Fibroblast of lung (primary cell): ENCODE measurements around the gene SET. TPM values are rescaled to one million over a fixed set of nuclear protein-coding genes. Genes with fewer than 3 reads are reported as not detected.

Source experiments
- DNase-seq, 2 donors: peaks; one replicate each; pipeline versions ENCODE4 v3.0.0 to v3.0.0-alpha.2; 2010; ENCODE audit warnings: low read depth in 2 of 2
- H2AFZ ChIP-seq: 2 replicates; pipeline ENCODE4 v1.5.1; 2012; ENCODE audit warnings: low read length, control low read depth, inconsistent platforms
- H3K27ac ChIP-seq: 2 replicates; pipeline ENCODE4 v1.5.1; 2011; ENCODE audit warnings: low read length, control low read depth; ENCODE audit not compliant: insufficient read depth
- H3K27me3 ChIP-seq: 2 replicates; pipeline ENCODE4 v1.5.1; 2011; ENCODE audit warnings: mild to moderate bottlenecking, low read length; ENCODE audit not compliant: control insufficient read depth, insufficient read depth
- H3K36me3 ChIP-seq: 2 replicates; pipeline ENCODE4 v1.5.1; 2011; ENCODE audit warnings: low read length; ENCODE audit not compliant: control insufficient read depth, insufficient read depth
- H3K4me1 ChIP-seq: 2 replicates; pipeline ENCODE4 v1.5.1; 2011; ENCODE audit warnings: low read length; ENCODE audit not compliant: control insufficient read depth, insufficient read depth; ENCODE audit errors: extremely low read depth
- H3K4me2 ChIP-seq: 2 replicates; pipeline ENCODE4 v1.5.1; 2011; ENCODE audit warnings: low read length, control low read depth; ENCODE audit not compliant: insufficient read depth; ENCODE audit errors: extremely low read depth
- H3K4me3 ChIP-seq, 4 experiments: fragments of 200-600 bp in 1 of 4; sonication (generic) in 1 of 4; replicated peaks in 1 of 4; 2 replicates each; pipeline ENCODE4 v1.5.1; 2011 to 2016; ENCODE audit warnings: low read length in 4 of 4, low read depth in 3 of 4, mild to moderate bottlenecking in 3 of 4, control low read depth in 2 of 4, inconsistent platforms in 1 of 4, mixed read lengths in 1 of 4; ENCODE audit not compliant: insufficient read depth in 1 of 4; ENCODE audit errors: control extremely low read depth in 1 of 4
- H3K79me2 ChIP-seq: 2 replicates; pipeline ENCODE4 v1.5.1; 2012; ENCODE audit warnings: mild to moderate bottlenecking, low read length, inconsistent platforms; ENCODE audit not compliant: control insufficient read depth, insufficient read depth
- H3K9ac ChIP-seq: 2 replicates; pipeline ENCODE4 v1.5.1; 2011; ENCODE audit warnings: mild to moderate bottlenecking, low read length, control low read depth; ENCODE audit not compliant: insufficient read depth
- H3K9me3 ChIP-seq: 2 replicates; pipeline ENCODE4 v1.5.1; 2012; ENCODE audit warnings: low read depth, low read length; ENCODE audit not compliant: control insufficient read depth, insufficient read depth
- H4K20me1 ChIP-seq: 2 replicates; pipeline ENCODE4 v1.5.1; 2011; ENCODE audit warnings: low read length; ENCODE audit not compliant: control insufficient read depth, insufficient read depth; ENCODE audit errors: extremely low read depth
- CTCF ChIP-seq, 2 donors: IDR thresholded peaks in 1 of 2; conservative IDR thresholded peaks in 1 of 2; 1 replicate in 1 of 2; 2 replicates in 1 of 2; pipeline ENCODE4 v1.5.1; 2011 to 2012; ENCODE audit warnings: low read length in 2 of 2, control low read depth in 1 of 2, inconsistent platforms in 1 of 2, low read depth in 1 of 2, mild to moderate bottlenecking in 1 of 2
- EZH2 ChIP-seq: IDR thresholded peaks from 2 replicates; pipeline ENCODE4 v1.5.1; 2012; ENCODE audit warnings: low read length, control low read depth, mild to moderate bottlenecking; ENCODE audit errors: missing control alignments
- polyA plus RNA-seq, 2 donors: library from polyadenylated mRNA; depleted of rRNA in 1 of 2; stranded (reverse) in 1 of 2; unstranded in 1 of 2; fragments of >200 nt; gene quantifications; 2 replicates each; pipeline ENCODE4 v1.2.1, GENCODE V29; 2011 to 2012; ENCODE audit warnings: missing spikeins in 1 of 2
- total RNA-seq: library from RNA; depleted of rRNA; stranded (reverse); fragments of >200 nt; gene quantifications from 2 replicates; pipeline ENCODE4 v1.2.1, GENCODE V29; 2014

Gene SET
- total and polyA plus RNA-seq, 2 donors (not counting 1 experiment from before 2014, with no cell fraction given) = 256 to 456 TPM

GRCh38 chr9:128721487-128722010 lies 32.5 kb downstream of the SET start:
- no peaks in the 10 kb centered on the region for H3K9me3 ChIP-seq
- no peaks in the 10 kb centered on the region for H4K20me1 ChIP-seq
- H2AFZ ChIP-seq = no peak overlapping the region
- no peak for DNase-seq
- H3K27me3 ChIP-seq = no peaks in the 10 kb centered on the region
- H3K9ac ChIP-seq = no peak overlapping the region
- H3K36me3 ChIP-seq = peaks cover 1% of the 10 kb centered on the region
- H3K4me1 ChIP-seq = peaks cover 4% of the 10 kb centered on the region
- H3K4me3 ChIP-seq = no peak overlapping the region
- H3K27ac ChIP-seq = no peak overlapping the region
- H3K79me2 ChIP-seq = no peaks in the 10 kb centered on the region
- no peak overlapping the region for H3K4me2 ChIP-seq
- TF ChIP-seq EZH2 (no peak), CTCF (conservative IDR thresholded peaks at IDR 0.05 in 1 of 2, IDR thresholded peaks at IDR 0.05 in 1 of 2; ENCODE audit: low read depth in 1 of 2, low read length in 2 of 2) (no peak)

GRCh38 chr9:128722380-128723351 lies 33.6 kb downstream of the SET start:
- no peak for DNase-seq
- TF ChIP-seq CTCF (conservative IDR thresholded peaks at IDR 0.05 in 1 of 2, IDR thresholded peaks at IDR 0.05 in 1 of 2; ENCODE audit: low read depth in 1 of 2, low read length in 2 of 2) = no peak
- TF ChIP-seq EZH2 = no peak
- peak overlapping the region; percentile 28 for H3K4me2 ChIP-seq
- H2AFZ ChIP-seq = no peak overlapping the region
- H3K27ac ChIP-seq = no peak overlapping the region
- peaks cover 4% of the 10 kb centered on the region for H3K4me1 ChIP-seq
- H3K27me3 ChIP-seq = no peaks in the 10 kb centered on the region
- no peaks in the 10 kb centered on the region for H4K20me1 ChIP-seq
- H3K4me3 ChIP-seq = no peak overlapping the region
- H3K79me2 ChIP-seq = no peaks in the 10 kb centered on the region
- no peak overlapping the region for H3K9ac ChIP-seq
- H3K36me3 ChIP-seq = peaks cover 1% of the 10 kb centered on the region
- no peaks in the 10 kb centered on the region for H3K9me3 ChIP-seq

- Histone ChIP-seq H3K27ac (no peak overlapping the region), H3K79me2 (no peaks in the 10 kb centered on the region), H3K9ac (no peak overlapping the region), H3K36me3 (peaks cover 1% of the 10 kb centered on the region), H3K27me3 (no peaks in the 10 kb centered on the region), H3K4me3 (peak overlapping the region; percentile 43 to 75 (median 60)), H3K4me1 (peaks cover 4% of the 10 kb centered on the region), H2AFZ (peak overlapping the region; percentile 6), H4K20me1 (no peaks in the 10 kb centered on the region), H3K9me3 (no peaks in the 10 kb centered on the region), H3K4me2 (peak overlapping the region; percentile 69)
- DNase-seq = no peak
- TF ChIP-seq EZH2 (no peak), CTCF (conservative IDR thresholded peaks at IDR 0.05 in 1 of 2, IDR thresholded peaks at IDR 0.05 in 1 of 2; ENCODE audit: low read depth in 1 of 2, low read length in 2 of 2) (no peak)
Measured at GRCh38 chr9:128723352-128723865, 34.4 kb downstream of the SET start.
